Astrocyte (in vitro differentiated cells and primary cell): Measurements from ENCODE around the gene TTC9B.

ENCODE experiments used
- EZH2 ChIP-seq: IDR thresholded peaks from 2 replicates; pipeline ENCODE4 v1.6.1; 2012; ENCODE audit warnings: mild to moderate bottlenecking, low read length, inconsistent platforms; ENCODE audit not compliant: insufficient read depth
- TF ChIP-seq, protein P1 (sequence below): IDR thresholded peaks from 2 replicates; pipeline ENCODE4 v1.5.1; 2011; ENCODE audit warnings: low read depth, mild to moderate bottlenecking, inconsistent platforms, low read length, moderate library complexity; ENCODE audit not compliant: insufficient read depth

DNA sequence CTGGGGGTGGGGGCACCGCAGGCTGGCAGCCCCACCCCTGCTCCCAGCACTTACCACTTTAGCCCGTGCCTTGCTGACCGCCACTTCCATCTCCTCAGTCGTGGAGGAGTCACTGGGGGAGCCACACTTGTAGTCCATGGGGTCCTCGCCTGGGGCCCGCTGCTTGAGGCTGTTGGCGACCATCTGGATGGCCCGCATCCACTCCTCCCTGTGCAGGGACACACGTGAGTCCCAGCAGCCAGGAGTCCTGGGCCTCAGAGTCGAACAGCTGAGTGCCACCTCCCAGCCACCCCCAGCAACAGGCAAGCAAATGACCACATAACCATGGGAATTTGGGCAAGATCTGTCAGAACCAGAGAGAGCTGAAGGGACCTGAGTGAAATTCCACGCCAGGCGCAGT lies 24.3 kb upstream of the TTC9B start:
- TF ChIP-seq, protein P1, sequence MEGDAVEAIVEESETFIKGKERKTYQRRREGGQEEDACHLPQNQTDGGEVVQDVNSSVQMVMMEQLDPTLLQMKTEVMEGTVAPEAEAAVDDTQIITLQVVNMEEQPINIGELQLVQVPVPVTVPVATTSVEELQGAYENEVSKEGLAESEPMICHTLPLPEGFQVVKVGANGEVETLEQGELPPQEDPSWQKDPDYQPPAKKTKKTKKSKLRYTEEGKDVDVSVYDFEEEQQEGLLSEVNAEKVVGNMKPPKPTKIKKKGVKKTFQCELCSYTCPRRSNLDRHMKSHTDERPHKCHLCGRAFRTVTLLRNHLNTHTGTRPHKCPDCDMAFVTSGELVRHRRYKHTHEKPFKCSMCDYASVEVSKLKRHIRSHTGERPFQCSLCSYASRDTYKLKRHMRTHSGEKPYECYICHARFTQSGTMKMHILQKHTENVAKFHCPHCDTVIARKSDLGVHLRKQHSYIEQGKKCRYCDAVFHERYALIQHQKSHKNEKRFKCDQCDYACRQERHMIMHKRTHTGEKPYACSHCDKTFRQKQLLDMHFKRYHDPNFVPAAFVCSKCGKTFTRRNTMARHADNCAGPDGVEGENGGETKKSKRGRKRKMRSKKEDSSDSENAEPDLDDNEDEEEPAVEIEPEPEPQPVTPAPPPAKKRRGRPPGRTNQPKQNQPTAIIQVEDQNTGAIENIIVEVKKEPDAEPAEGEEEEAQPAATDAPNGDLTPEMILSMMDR, result no peak
- TF ChIP-seq EZH2, result no peak
